MCF 10A (cell line): ENCODE results near the gene SLC7A7. TPM values are rescaled to one million over a fixed set of nuclear protein-coding genes. Genes with fewer than 3 reads are reported as not detected.

ENCODE experiments used
- BruUV-seq: library from RNA; stranded (reverse); fragments of 400-500 nt; replicated peaks from 2 replicates; lab custom pipeline; 2021; lab: Mats Ljungman, UMichigan
- CTCF ChIA-PET: fragments of 300-600 bp; sonication (Branson Sonifier 250); formaldehyde crosslinking; extraction: SDS; loops from one replicate; lab custom pipeline; 2021; ENCODE audit warnings: antibody characterized with exemption, inconsistent platforms; lab: Yijun Ruan, JAX
- POLR2A ChIA-PET: fragments of 300-600, 350-650 bp; sonication (Branson Sonifier 250); formaldehyde crosslinking; extraction: SDS; loops from one replicate; lab custom pipeline; 2020; ENCODE audit warnings: antibody characterized with exemption, inconsistent platforms; lab: Yijun Ruan, JAX
- DNase-seq: peaks from one replicate; pipeline ENCODE4 v3.0.0-alpha.2; 2018; ENCODE audit not compliant: unreplicated experiment
- H3K27ac Mint-ChIP-seq: one replicate; pipeline ENCODE4 v1.8.0; 2022; ENCODE audit warnings: mild to moderate bottlenecking, low read depth, mixed read lengths; ENCODE audit not compliant: unreplicated experiment
- H3K27me3 Mint-ChIP-seq: one replicate; pipeline ENCODE4 v1.8.0; 2022; ENCODE audit warnings: mixed read lengths; ENCODE audit not compliant: insufficient read depth, unreplicated experiment
- H3K36me3 Mint-ChIP-seq: one replicate; pipeline ENCODE4 v1.8.0; 2022; ENCODE audit warnings: mild to moderate bottlenecking, moderate library complexity, mixed read lengths; ENCODE audit not compliant: insufficient read depth, unreplicated experiment
- H3K4me1 Mint-ChIP-seq: one replicate; pipeline ENCODE4 v1.8.0; 2022; ENCODE audit warnings: mixed read lengths; ENCODE audit not compliant: insufficient read depth, unreplicated experiment
- H3K4me3 Mint-ChIP-seq: one replicate; pipeline ENCODE4 v1.8.0; 2022; ENCODE audit warnings: mild to moderate bottlenecking, moderate library complexity, mixed read lengths; ENCODE audit not compliant: unreplicated experiment
- H3K9me3 Mint-ChIP-seq: one replicate; pipeline ENCODE4 v1.8.0; 2022; ENCODE audit warnings: mixed read lengths; ENCODE audit not compliant: unreplicated experiment
- CTCF ChIP-seq: fragments of 200-600 bp; IDR thresholded peaks from one replicate; pipeline ENCODE4 v1.8.0; 2022; ENCODE audit warnings: antibody characterized with exemption, mild to moderate bottlenecking; ENCODE audit not compliant: unreplicated experiment
- intact Hi-C: fragments of 100-400 bp; cut with micrococcal nuclease; formaldehyde crosslinking; loops from 2 replicates; pipeline ENCODE4 v1.14.1; 2022
- total RNA-seq: library from RNA; stranded (reverse); gene quantifications from 2 replicates; pipeline ENCODE4 v1.2.3, GENCODE V29; 2022

Gene SLC7A7
- total RNA-seq, 1 experiment from 2014 or later = 0.98 TPM

- H3K36me3 Mint-ChIP-seq = peaks cover 6% of the 10 kb centered on the region
- no peaks in the 10 kb centered on the region for H3K4me1 Mint-ChIP-seq
- POLR2A ChIA-PET = interaction anchor here (0.6 kb wide), 1 partner anchor 143 kb away, joined by 4 read pairs; no protein-coding TSS in a partner anchor
- H3K9me3 Mint-ChIP-seq = no peaks in the 10 kb centered on the region
- BruUV-seq = no TSS peak
- CTCF ChIA-PET = interaction anchor here (0.6 to 1.2 kb wide), 2 partner anchors 71 to 125 kb away, joined by 3 read pairs; no protein-coding TSS in a partner anchor
- TF ChIP-seq CTCF = no peak
- no peak overlapping the region for H3K4me3 Mint-ChIP-seq
- H3K27ac Mint-ChIP-seq = no peak overlapping the region
- no peak for DNase-seq
- intact Hi-C loops = no loop called here
- H3K27me3 Mint-ChIP-seq = no peaks in the 10 kb centered on the region
These were observed 91.4 kb downstream of the SLC7A7 start for GRCh38 chr14:22723815-22724214.

Other genes starting within 250 kb of the SLC7A7 start
- 166 and 210 TPM in 2 replicates for gene DAD1, start 226.2 kb downstream of the SLC7A7 start, total RNA-seq
- 10.3 and 16.7 TPM in 2 replicates for gene ABHD4, start 217.1 kb downstream of the SLC7A7 start, total RNA-seq
- not detected in 2 replicates for gene OR6J1, start 171.1 kb downstream of the SLC7A7 start, total RNA-seq
- 100 and 103 TPM in 2 replicates for gene OXA1L, start 48.7 kb downstream of the SLC7A7 start, total RNA-seq
- 172 and 186 TPM in 2 replicates for gene MRPL52, start 14.5 kb upstream of the SLC7A7 start, total RNA-seq
- gene MMP14, start 21.1 kb upstream of the SLC7A7 start, total RNA-seq = 71.5 and 78.6 TPM in 2 replicates
- 71.0 and 83.1 TPM in 2 replicates for gene LRP10, start 56.3 kb upstream of the SLC7A7 start, total RNA-seq
- gene REM2, start 67.8 kb upstream of the SLC7A7 start, total RNA-seq = 0.26 and 0.47 TPM in 2 replicates
- gene RBM23, start 103.7 kb upstream of the SLC7A7 start, total RNA-seq = 57.6 and 60.6 TPM in 2 replicates
- 175 and 201 TPM in 2 replicates for gene PRMT5, start 113.9 kb upstream of the SLC7A7 start, total RNA-seq
- 39.0 and 44.4 TPM in 2 replicates for gene HAUS4, start 141.7 kb upstream of the SLC7A7 start, total RNA-seq
- gene AJUBA, start 167.1 kb upstream of the SLC7A7 start, total RNA-seq = 82.1 and 138 TPM in 2 replicates
- 6.1 and 7.1 TPM in 2 replicates for gene C14orf93, start 194.7 kb upstream of the SLC7A7 start, total RNA-seq
- 162 and 173 TPM in 2 replicates for gene PSMB5, start 219.5 kb upstream of the SLC7A7 start, total RNA-seq
- gene PSMB11, start 226.8 kb upstream of the SLC7A7 start, total RNA-seq = not detected in 2 replicates
- gene CDH24, start 242.1 kb upstream of the SLC7A7 start, total RNA-seq = 2.6 and 4.9 TPM in 2 replicates